Lower lobe of right lung (tissue), 2 donors: ENCODE measurements around the gene NMT1. TPM values are rescaled to one million over a fixed set of nuclear protein-coding genes. Genes with fewer than 3 reads are reported as not detected.

Experiments
- ATAC-seq, 2 donors: fragments of 200-7000 bp; cut with Tn5 transposase; one replicate each; pipeline ENCODE4 v1.9.1; 2020 to 2022; ENCODE audit warnings: mild to moderate bottlenecking in 2 of 2, moderate library complexity in 2 of 2
- DNase-seq: peaks from one replicate; pipeline ENCODE4 v3.0.0-alpha.2; 2020
- H3K27ac ChIP-seq: fragments of 200-600 bp; one replicate; pipeline ENCODE4 v1.8.0; 2022
- H3K27me3 ChIP-seq: fragments of 200-600 bp; one replicate; pipeline ENCODE4 v1.8.0; 2022; ENCODE audit warnings: low read depth
- H3K36me3 ChIP-seq: fragments of 200-600 bp; one replicate; pipeline ENCODE4 v1.8.0; 2022; ENCODE audit warnings: mild to moderate bottlenecking
- H3K4me1 ChIP-seq: fragments of 200-600 bp; one replicate; pipeline ENCODE4 v1.8.0; 2022
- H3K4me3 ChIP-seq: fragments of 200-600 bp; one replicate; pipeline ENCODE4 v1.8.0; 2022; ENCODE audit warnings: mild to moderate bottlenecking
- H3K9me3 ChIP-seq: fragments of 200-600 bp; one replicate; pipeline ENCODE4 v1.8.0; 2022
- intact Hi-C: fragments of 100-400 bp; cut with DNase I; formaldehyde crosslinking; loops from one replicate; pipeline ENCODE4 v1.11.0; 2022
- total RNA-seq: library from RNA; stranded (reverse); fragmentation: NEBNext Ultra II Directional; extraction: Animal tissue kit (Norgen Biotek cat#: 25700); gene quantifications from one replicate; pipeline ENCODE4 v1.2.1, GENCODE V29; 2021
- TF ChIP-seq, protein P1 (sequence below): fragments of 200-600 bp; IDR thresholded peaks from one replicate; pipeline ENCODE4 v1.8.0; 2022; ENCODE audit warnings: antibody characterized with exemption, mild to moderate bottlenecking
- donor health status: DM: no; HTN: yes; CAD: no; lungs with severe emphysema.

The NMT1 gene
- total RNA-seq, 1 donor from 2014 or later = 117 TPM

GRCh38 chr17:45061606-45062205 is 589 bp downstream of the NMT1 start:
- no peaks in the 10 kb centered on the region for H3K27me3 ChIP-seq
- ATAC-seq = no peak
- peaks cover 51% of the 10 kb centered on the region for H3K4me1 ChIP-seq
- H3K27ac ChIP-seq = peak overlapping the region; percentile 91
- no peak for DNase-seq
- H3K9me3 ChIP-seq = no peaks in the 10 kb centered on the region
- H3K36me3 ChIP-seq = peaks cover 5% of the 10 kb centered on the region
- TF ChIP-seq, protein P1, sequence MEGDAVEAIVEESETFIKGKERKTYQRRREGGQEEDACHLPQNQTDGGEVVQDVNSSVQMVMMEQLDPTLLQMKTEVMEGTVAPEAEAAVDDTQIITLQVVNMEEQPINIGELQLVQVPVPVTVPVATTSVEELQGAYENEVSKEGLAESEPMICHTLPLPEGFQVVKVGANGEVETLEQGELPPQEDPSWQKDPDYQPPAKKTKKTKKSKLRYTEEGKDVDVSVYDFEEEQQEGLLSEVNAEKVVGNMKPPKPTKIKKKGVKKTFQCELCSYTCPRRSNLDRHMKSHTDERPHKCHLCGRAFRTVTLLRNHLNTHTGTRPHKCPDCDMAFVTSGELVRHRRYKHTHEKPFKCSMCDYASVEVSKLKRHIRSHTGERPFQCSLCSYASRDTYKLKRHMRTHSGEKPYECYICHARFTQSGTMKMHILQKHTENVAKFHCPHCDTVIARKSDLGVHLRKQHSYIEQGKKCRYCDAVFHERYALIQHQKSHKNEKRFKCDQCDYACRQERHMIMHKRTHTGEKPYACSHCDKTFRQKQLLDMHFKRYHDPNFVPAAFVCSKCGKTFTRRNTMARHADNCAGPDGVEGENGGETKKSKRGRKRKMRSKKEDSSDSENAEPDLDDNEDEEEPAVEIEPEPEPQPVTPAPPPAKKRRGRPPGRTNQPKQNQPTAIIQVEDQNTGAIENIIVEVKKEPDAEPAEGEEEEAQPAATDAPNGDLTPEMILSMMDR = no peak
- H3K4me3 ChIP-seq = peak overlapping the region; percentile 96
- intact Hi-C loops = no loop called here

DNA sequence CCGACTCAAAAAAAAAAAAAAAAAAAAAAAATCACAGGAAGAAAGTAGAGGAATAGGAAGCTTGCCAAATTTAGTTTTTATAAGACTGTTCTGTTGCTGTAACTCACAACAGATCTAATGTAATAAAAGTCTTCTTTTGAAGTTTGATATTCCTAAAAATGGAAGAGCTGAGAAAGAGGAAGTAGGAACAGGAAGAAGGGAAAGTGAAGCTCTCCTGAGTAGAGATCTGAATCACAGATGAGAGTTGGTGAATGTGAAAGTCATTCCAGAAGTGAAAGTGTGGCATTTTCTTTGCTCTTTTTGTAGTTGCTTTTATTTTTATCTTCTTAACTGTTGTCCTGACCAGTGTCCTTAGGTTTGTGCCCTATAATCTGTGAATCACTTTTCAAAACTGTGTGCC is 2.1 kb downstream of the NMT1 start:
- intact Hi-C loops = no loop called here
- Histone ChIP-seq H3K36me3 (peaks cover 5% of the 10 kb centered on the region), H3K27ac (no peak overlapping the region), H3K27me3 (no peaks in the 10 kb centered on the region), H3K4me3 (no peak overlapping the region), H3K4me1 (peaks cover 51% of the 10 kb centered on the region), H3K9me3 (no peaks in the 10 kb centered on the region)
- DNase-seq (no peak), ATAC-seq (no peak)
- TF ChIP-seq, protein P1 = no peak

DNA sequence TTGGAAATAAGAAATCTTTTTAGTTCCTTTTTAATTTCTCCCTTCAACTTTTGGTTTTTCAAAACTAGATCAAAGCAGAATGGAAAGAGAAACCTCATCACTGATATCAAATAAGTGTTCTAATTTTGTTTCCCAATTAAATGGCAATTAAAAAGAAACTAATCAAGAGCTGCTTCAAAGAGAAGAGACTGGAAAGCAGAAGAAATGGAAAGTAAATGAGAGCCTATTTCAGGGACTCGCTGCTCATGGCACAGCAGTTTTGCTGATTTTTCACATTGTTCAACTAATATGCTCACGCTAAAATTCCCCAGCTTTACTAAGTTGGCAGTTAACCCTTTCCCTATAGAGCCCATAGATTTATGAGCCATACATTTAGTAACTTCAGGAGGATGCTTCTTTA is 6.5 kb downstream of the NMT1 start:
- peaks cover 27% of the 10 kb centered on the region for H3K4me1 ChIP-seq
- no peaks in the 10 kb centered on the region for H3K27me3 ChIP-seq
- intact Hi-C loops = no loop called here
- no peaks in the 10 kb centered on the region for H3K9me3 ChIP-seq
- peaks cover 34% of the 10 kb centered on the region for H3K36me3 ChIP-seq
- no peak for DNase-seq
- no peak overlapping the region for H3K4me3 ChIP-seq
- TF ChIP-seq, protein P1 = no peak
- ATAC-seq = no peak
- no peak overlapping the region for H3K27ac ChIP-seq

- no peak overlapping the region for H3K4me3 ChIP-seq
- H3K36me3 ChIP-seq = peaks cover 51% of the 10 kb centered on the region
- ATAC-seq (no peak), DNase-seq (no peak)
- no peaks in the 10 kb centered on the region for H3K27me3 ChIP-seq
- TF ChIP-seq, protein P1 = no peak
- no peak overlapping the region for H3K27ac ChIP-seq
- H3K4me1 ChIP-seq = peaks cover 11% of the 10 kb centered on the region
- intact Hi-C loops = no loop called here
- no peaks in the 10 kb centered on the region for H3K9me3 ChIP-seq
These were observed 8.9 kb downstream of the NMT1 start for GRCh38 chr17:45070001-45070400.

GRCh38 chr17:45070809-45071208 is 9.7 kb downstream of the NMT1 start:
- Histone ChIP-seq H3K27ac (no peak overlapping the region), H3K4me1 (peaks cover 8% of the 10 kb centered on the region), H3K27me3 (no peaks in the 10 kb centered on the region), H3K9me3 (no peaks in the 10 kb centered on the region), H3K4me3 (no peak overlapping the region), H3K36me3 (peaks cover 56% of the 10 kb centered on the region)
- DNase-seq (no peak), ATAC-seq (no peak)
- intact Hi-C loops = no loop called here
- TF ChIP-seq, protein P1 = no peak
